HepG2 (cell line): Measurements from ENCODE around the gene TPM3.
"Not testable (repeated sequence)": the region's sequence is repeated elsewhere in the genome, so short reads cannot be mapped to it uniquely, and the experiment has no call there.

ENCODE experiments used
- CBX5 ChIP-seq: sonication (generic); formaldehyde crosslinking; IDR thresholded peaks from 2 replicates; pipeline ENCODE4 v1.4.0; 2020; ENCODE audit warnings: missing genetic modification reagents, borderline replicate concordance
- ZEB1 ChIP-seq: IDR thresholded peaks from 2 replicates; pipeline ENCODE4 v1.6.1; 2012; ENCODE audit warnings: mild to moderate bottlenecking, low read depth, inconsistent platforms; ENCODE audit not compliant: insufficient replicate concordance
- ZNF557 ChIP-seq: sonication (generic); formaldehyde crosslinking; IDR thresholded peaks from 2 replicates; pipeline ENCODE4 v1.4.0; 2020; ENCODE audit warnings: missing genetic modification reagents

- TF ChIP-seq ZNF557 (CRISPR knock-in tag); ZEB1; CBX5: not testable (repeated sequence)
Measured at GRCh38 chr1:154231112-154231511, 39.2 kb upstream of the TPM3 start.
